ENCODE results near the gene TLX2.

The TLX2 gene

DNA sequence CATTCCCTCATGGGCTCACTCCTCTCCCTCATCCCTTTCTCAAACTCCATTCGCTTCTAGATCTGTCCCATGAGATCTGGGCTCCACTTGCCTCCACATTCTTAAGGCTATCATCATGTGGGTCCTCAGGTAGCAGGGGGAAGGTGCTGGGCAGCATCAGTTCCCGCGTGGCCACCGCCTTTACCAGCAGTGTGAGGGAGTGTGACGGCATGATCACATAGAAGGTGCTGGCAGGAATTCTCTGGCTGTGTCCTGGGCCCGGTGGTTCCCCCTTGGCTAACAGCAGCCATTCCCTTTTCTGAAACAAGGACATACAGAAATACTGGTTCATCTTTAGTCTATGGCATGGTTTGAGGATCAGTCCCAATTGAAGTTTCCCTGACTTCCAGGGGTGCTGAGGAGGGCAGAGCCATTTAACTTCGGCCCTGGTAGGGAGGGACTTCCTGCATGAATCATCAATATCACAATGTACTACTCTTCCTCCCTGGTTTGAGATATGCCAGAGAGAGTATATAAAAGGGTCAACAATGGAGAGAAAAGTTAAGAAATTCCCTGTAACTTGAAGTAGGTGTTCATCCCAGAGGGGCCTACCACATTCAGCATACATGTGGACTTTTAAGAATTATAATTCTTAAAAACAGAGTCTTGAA lies 48.0 kb downstream of the TLX2 start:
- TF ChIP-seq CTCF (IDR thresholded peaks at IDR 0.05; ENCODE audit: borderline replicate concordance, extremely low read depth, low read length, poor library complexity, severe bottlenecking) (no peak), EZH2 (IDR thresholded peaks at IDR 0.05; ENCODE audit: borderline replicate concordance, low read depth, low read length, severe bottlenecking) (no peak)
- Histone ChIP-seq H3K4me1 (ENCODE audit: insufficient read depth, low read length) (no peaks in the 10 kb centered on the region), H3K9ac (ENCODE audit: low read depth, low read length) (no peak overlapping the region), H3K27ac (ENCODE audit: low read length) (no peak overlapping the region), H3K9me3 (ENCODE audit: insufficient read depth, low read length, severe bottlenecking) (no peaks in the 10 kb centered on the region), H2AFZ (ENCODE audit: low read depth, low read length) (no peak overlapping the region), H3K36me3 (ENCODE audit: insufficient read depth, low read length) (no peaks in the 10 kb centered on the region), H3K4me2 (ENCODE audit: insufficient read depth, low read length) (no peak overlapping the region), H3K4me3 (ENCODE audit: low read depth in 1 of 2, low read length in 2 of 2) (no peak overlapping the region), H4K20me1 (ENCODE audit: insufficient read depth, low read length) (no peaks in the 10 kb centered on the region), H3K79me2 (ENCODE audit: insufficient read depth, low read length) (no peaks in the 10 kb centered on the region), H3K27me3 (ENCODE audit: insufficient read depth, low read length, poor library complexity) (peaks cover 18% of the 10 kb centered on the region)
- DNase-seq: no peak
- no peak for ATAC-seq (ENCODE audit: insufficient read depth, low read depth)

GRCh38 chr2:74564222-74564621 lies 50.0 kb downstream of the TLX2 start:
- no peaks in the 10 kb centered on the region for H3K9me3 ChIP-seq (ENCODE audit: insufficient read depth, low read length, severe bottlenecking)
- no peak overlapping the region for H2AFZ ChIP-seq (ENCODE audit: low read depth, low read length)
- H3K4me3 ChIP-seq (ENCODE audit: low read depth in 1 of 2, low read length in 2 of 2): no peak overlapping the region
- H3K4me1 ChIP-seq (ENCODE audit: insufficient read depth, low read length): no peaks in the 10 kb centered on the region
- no peak for DNase-seq
- H3K27me3 ChIP-seq (ENCODE audit: insufficient read depth, low read length, poor library complexity): peaks cover 22% of the 10 kb centered on the region
- H3K27ac ChIP-seq (ENCODE audit: low read length): no peak overlapping the region
- TF ChIP-seq EZH2 (IDR thresholded peaks at IDR 0.05; ENCODE audit: borderline replicate concordance, low read depth, low read length, severe bottlenecking) (no peak), CTCF (IDR thresholded peaks at IDR 0.05; ENCODE audit: borderline replicate concordance, extremely low read depth, low read length, poor library complexity, severe bottlenecking) (no peak)
- H3K36me3 ChIP-seq (ENCODE audit: insufficient read depth, low read length): no peaks in the 10 kb centered on the region
- no peak for ATAC-seq (ENCODE audit: insufficient read depth, low read depth)
- no peak overlapping the region for H3K9ac ChIP-seq (ENCODE audit: low read depth, low read length)
- H3K79me2 ChIP-seq (ENCODE audit: insufficient read depth, low read length): no peaks in the 10 kb centered on the region
- no peak overlapping the region for H3K4me2 ChIP-seq (ENCODE audit: insufficient read depth, low read length)
- H4K20me1 ChIP-seq (ENCODE audit: insufficient read depth, low read length): no peaks in the 10 kb centered on the region

DNA sequence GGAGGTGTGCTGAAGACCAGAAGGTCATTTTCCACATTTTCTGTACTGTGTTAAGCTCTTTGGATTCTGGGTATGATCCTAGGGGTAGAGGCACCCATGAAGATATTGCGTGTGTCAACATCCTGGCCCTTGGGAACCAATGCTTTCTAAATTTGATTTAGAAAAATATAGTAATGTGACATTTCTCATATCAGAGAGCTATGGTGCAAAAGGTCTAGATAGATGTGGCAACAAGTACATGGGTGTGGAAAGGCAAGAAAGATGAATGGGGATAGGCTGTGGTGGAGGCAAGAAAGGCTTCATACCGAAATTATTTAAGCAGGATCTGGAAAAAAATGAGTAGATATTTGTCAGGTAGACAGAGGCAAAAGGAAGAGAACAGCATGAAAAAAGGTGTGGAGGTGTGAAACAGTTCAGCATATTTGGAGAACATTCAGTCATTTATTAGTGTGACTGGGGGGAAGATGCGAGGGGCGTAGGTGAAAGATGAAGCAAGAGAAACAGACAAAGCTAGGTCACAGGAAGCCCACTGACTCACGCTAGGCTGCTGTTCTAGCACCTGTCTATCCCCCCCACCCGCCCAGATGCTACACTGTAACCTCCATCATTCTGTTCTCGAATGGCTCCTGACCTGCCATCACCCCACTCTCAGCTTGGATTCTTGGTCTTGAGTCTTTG lies 52.0 kb downstream of the TLX2 start:
- no peak overlapping the region for H3K27ac ChIP-seq (ENCODE audit: low read length)
- H3K4me2 ChIP-seq (ENCODE audit: insufficient read depth, low read length): no peak overlapping the region
- H3K27me3 ChIP-seq (ENCODE audit: insufficient read depth, low read length, poor library complexity): peaks cover 21% of the 10 kb centered on the region
- H3K4me1 ChIP-seq (ENCODE audit: insufficient read depth, low read length): no peaks in the 10 kb centered on the region
- ATAC-seq (ENCODE audit: insufficient read depth, low read depth) (no peak), DNase-seq (no peak)
- no peaks in the 10 kb centered on the region for H4K20me1 ChIP-seq (ENCODE audit: insufficient read depth, low read length)
- TF ChIP-seq CTCF (IDR thresholded peaks at IDR 0.05; ENCODE audit: borderline replicate concordance, extremely low read depth, low read length, poor library complexity, severe bottlenecking) (no peak), EZH2 (IDR thresholded peaks at IDR 0.05; ENCODE audit: borderline replicate concordance, low read depth, low read length, severe bottlenecking) (no peak)
- no peaks in the 10 kb centered on the region for H3K79me2 ChIP-seq (ENCODE audit: insufficient read depth, low read length)
- no peaks in the 10 kb centered on the region for H3K9me3 ChIP-seq (ENCODE audit: insufficient read depth, low read length, severe bottlenecking)
- H2AFZ ChIP-seq (ENCODE audit: low read depth, low read length): no peak overlapping the region
- no peaks in the 10 kb centered on the region for H3K36me3 ChIP-seq (ENCODE audit: insufficient read depth, low read length)
- no peak overlapping the region for H3K9ac ChIP-seq (ENCODE audit: low read depth, low read length)
- no peak overlapping the region for H3K4me3 ChIP-seq (ENCODE audit: low read depth in 1 of 2, low read length in 2 of 2)
